T-helper 2 cell (primary cell): ENCODE results near the gene PALD1.

ENCODE experiments used
- DNase-seq, 5 experiments: peaks; one replicate each; pipeline versions ENCODE4 v3.0.0 to v3.0.0-alpha.2; 2012 to 2022

The PALD1 gene

GRCh38 chr10:70558871-70559810 lies 80.6 kb downstream of the PALD1 start:
- DNase-seq = peak in 4 of 5 experiments; percentile 26 to 62 (median 50)

- no peak for DNase-seq
Measured at GRCh38 chr10:70559861-70560260, 81.3 kb downstream of the PALD1 start.

DNA sequence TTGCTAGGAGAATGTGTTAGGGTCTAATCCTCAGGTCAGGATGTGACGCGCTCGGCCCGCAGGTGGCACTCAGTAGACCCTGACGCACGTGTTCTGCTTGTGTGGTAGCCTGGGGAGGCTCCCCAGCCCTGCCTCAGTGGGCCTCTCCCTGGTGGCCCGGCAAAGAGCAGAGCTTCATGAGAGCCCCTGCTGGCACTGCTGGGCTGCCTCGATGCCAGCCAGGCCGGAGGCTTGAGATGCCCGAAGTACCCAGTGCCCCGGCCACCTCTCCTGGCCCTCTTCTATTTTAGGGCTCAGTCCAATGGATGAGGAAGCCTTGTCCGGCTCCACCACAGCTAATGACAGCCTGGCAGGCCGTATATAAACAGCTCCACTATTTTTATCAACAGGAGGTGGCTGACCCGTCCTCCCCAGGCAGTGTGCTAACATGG lies 82.0 kb downstream of the PALD1 start:
- no peak for DNase-seq

GRCh38 chr10:70561070-70561469 lies 82.5 kb downstream of the PALD1 start:
- no peak for DNase-seq

DNA sequence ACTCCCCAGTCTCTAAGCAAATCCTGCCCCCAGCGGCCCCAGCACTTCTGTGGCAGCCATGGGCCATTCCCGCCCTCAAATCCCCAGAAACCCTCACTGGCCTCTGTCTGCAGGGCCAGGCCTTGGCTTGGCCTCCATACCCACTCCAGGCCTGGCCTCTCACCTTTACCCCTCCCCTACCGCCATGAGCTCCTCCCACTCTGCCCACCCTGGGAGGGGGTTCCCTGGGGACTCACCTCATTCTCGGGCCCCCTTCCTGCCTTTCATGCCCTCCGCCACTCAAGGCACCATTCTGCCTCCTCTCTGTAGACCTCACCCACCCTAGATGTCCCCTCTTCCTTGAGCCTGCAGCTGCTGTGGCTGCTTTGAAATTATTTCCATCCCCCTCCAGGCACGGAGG lies 83.0 kb downstream of the PALD1 start:
- DNase-seq = no peak

- DNase-seq = no peak
Measured at GRCh38 chr10:70562036-70562755, 83.6 kb downstream of the PALD1 start.

DNA sequence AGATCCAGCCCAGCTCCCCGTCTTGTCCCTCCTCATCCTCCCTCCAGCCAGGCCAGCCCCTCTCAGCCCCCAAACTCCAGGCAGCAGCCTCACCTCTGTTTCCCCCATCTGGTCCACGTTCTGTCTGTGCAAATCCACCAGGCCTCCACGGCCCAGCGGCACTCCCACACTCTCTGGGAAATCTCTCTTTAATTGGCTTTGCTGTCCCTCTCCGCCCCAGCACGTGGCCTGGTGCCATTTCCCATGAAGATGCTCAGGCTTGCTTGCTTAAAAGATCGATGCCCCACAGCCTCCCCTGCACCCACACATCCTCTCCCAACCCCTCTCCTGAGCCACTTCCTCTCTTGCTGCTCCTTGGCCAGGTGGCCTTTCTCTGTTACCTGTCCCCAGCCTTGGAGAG lies 84.7 kb downstream of the PALD1 start:
- no peak for DNase-seq

DNA sequence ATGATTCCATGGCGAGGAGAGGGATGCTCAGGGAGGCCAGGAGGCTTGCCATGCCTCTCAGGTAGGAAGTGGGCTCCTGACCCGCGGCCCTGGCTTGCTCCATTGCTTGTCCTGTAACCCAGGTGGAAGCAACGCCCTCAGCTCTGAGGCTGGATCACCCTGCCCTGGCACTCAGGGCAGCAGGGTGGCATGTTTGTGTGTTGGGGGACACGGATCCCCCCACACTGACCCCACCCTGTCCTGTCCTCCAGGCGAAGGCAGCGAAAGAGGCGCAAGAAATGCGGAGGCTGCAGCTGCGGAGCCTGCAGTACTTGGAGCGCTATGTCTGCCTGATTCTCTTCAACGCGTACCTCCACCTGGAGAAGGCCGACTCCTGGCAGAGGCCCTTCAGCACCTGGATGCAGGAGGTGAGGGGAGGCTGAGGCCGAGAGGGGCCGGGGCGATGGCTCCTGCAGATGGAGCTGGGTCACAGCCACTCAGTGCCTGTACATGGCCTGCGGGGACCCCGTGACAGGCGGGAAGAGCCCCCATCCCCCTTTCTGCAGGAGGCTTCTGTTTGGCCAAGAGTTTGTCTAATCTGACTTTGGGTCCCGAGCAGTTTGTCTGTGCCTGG lies 85.7 kb downstream of the PALD1 start:
- DNase-seq = no peak

DNA sequence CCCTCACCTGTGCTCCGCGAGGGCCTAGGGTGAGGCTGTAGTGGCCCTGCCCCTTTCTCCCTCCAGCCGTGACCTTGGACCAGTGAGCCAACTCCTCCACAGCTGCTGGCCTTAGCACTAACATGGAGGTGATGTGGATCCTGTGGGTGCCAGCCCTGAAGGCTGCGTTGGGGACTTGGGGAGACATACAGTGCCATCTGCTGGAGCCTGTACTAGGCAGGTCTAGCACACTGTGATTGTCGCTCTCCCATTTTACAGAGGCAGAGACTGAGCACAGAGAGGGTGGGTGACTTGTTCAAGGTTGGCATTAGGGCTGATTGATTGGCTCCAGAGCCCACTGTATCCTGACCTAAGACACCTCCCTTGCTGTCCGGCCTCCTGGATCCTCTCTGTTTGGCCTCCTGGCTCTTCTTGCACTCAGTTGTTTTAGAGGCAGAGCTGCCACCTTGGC lies 86.4 kb downstream of the PALD1 start:
- peak in 1 of 5 experiments; percentile 20 for DNase-seq

DNA sequence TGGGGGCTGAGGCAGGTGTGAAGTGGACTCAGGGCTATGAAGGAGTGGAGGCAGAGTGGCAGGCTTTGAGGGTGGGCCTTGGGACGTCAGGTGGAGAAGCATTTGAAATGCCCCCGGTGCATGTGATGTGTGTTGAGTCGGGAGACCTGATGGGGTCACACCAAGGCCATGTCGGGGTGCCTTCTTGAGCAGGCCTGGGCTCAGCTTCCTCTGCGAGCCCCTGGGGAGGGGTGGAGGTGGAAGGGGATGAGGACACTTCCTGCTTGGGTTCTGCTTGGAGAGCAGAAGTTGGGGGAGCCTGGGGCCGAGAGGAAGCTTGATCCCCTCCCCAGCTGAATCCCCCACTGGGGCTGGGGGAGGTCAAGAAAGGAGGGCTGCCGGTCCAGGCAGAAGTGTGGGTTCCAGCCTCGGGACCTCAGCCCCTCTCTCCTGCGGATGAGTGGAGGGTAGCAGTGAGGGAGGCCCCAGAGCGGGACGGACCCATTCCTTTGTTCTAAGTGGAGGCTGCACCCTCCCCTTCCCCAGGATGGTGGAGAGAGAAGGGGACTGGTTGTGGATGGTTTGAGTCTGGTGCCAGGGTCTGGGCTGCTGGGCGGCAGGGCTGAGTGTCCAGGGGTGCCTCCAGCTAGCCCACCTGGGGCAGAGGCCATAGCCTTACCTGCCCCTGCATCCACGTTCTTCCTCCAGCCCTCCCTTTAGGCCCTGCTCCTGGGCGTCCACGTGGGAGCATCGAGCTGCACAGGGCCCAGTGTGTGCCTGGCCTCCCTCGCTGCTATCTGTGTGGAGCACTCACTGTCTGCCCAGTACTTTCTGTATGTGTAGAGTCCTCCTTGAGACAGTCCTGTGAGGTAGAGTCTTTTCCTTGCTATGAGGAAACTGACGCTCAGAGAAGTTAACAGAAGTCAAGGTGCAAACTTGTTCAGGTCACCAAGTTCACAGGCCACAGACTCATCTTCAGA lies 87.3 kb downstream of the PALD1 start:
- DNase-seq = no peak

DNA sequence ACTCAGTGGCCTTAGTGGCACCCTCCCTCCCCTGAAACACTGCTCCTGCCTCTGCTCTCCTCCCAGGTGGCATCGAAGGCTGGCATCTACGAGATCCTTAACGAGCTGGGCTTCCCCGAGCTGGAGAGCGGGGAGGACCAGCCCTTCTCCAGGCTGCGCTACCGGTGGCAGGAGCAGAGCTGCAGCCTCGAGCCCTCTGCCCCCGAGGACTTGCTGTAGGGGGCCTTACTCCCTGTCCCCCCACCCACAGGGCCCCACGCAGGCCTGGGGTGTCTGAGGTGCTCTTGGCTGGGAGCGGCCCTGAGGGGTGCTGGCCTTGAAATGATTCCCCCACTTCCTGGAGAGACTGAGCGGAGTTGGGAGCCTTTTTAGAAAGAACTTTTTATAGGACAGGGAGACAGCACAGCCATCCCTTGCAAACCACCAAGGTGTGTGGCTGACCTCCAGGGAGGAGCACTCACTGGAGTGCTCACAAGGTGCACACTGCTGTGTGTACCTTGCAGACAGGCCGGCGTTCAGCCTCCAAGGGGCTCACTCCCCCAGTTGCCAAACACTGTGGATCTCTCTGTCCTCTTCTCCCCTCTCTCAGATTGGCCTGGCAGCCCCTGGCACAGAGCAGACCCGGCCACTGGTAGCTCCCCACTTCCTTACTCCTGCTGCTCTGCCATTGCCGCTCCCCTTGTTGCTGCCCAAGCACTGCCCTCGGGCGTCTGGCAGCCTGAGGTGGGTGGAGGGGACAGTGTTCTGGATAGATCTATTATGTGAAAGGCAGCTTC lies 88.1 kb downstream of the PALD1 start:
- no peak for DNase-seq

GRCh38 chr10:70567603-70568002 lies 89.0 kb downstream of the PALD1 start:
- DNase-seq = no peak

- DNase-seq = no peak
Measured at GRCh38 chr10:70568113-70568512, 89.5 kb downstream of the PALD1 start.

DNA sequence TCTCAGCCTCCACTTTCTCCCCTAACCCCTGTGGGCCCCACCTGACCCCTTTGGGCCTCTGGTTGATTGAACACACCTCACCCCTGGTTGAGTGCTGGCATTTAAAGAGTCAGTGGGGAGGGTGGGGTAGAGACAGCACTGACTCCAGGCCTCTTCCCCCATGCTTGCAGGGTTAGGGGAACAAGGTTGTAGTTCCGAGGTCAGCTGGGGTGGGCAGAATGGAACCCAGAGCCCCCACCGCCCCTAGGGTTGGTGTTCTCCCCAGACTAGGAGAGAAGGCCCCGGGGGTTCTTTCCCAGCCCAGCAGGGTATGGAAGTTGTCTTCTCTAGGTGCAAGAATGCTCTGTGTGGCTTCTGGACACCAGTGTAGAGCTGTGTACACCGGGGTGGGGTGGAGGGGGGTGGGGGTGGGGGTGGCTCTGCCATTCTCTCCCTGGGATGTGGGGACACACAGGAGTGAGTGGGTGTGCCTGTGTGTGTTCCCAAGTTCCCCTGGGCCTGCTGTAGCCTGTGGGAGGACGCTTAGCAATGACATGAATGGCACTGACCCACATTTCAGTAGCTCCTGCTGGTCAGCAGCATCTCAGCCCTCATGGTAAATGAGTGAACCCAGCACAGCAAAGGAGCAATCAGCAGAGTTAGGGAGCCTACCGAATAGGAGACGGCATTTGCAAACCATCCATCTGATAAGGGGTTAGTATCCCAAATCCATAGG lies 90.4 kb downstream of the PALD1 start:
- no peak for DNase-seq

- DNase-seq = no peak
Measured at GRCh38 chr10:70571236-70571635, 92.7 kb downstream of the PALD1 start.

DNA sequence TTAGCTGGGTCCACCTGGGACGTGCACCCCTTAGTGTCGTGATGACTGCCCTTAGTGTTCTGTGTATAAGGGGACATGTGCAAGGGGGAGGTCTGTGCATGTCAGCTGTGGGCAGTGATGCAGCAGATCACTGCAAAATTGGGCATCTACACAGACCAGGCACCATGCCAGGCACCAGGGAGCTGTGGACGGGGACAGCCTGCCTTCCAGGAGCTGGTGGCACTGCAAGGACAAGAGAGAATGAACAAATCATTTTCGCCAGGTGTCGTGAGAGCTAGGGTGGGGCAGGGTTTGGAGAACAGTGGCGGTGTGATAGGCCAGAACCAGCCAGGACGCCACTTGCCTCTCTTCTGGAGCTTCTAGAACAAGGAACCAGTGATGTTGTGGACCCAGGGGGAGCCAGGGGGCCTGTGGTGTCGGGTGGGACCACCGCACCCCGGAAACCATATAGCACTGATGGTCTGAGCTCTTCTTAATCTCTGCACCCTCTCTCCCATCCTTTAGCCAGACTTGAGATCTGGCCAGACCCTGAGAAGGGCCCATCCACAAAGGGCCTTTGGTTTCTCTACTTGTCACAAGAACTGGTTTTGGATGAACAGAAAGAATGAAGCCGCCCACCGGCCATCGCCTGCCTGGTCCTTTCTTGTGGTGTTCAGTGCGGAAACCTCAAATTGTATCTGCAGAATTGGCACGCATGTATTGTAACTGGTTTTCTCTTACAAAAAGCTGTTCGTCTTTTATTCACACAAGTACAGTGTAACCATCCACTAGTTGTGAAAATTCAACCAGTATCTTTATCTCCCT lies 93.3 kb downstream of the PALD1 start:
- DNase-seq = no peak

DNA sequence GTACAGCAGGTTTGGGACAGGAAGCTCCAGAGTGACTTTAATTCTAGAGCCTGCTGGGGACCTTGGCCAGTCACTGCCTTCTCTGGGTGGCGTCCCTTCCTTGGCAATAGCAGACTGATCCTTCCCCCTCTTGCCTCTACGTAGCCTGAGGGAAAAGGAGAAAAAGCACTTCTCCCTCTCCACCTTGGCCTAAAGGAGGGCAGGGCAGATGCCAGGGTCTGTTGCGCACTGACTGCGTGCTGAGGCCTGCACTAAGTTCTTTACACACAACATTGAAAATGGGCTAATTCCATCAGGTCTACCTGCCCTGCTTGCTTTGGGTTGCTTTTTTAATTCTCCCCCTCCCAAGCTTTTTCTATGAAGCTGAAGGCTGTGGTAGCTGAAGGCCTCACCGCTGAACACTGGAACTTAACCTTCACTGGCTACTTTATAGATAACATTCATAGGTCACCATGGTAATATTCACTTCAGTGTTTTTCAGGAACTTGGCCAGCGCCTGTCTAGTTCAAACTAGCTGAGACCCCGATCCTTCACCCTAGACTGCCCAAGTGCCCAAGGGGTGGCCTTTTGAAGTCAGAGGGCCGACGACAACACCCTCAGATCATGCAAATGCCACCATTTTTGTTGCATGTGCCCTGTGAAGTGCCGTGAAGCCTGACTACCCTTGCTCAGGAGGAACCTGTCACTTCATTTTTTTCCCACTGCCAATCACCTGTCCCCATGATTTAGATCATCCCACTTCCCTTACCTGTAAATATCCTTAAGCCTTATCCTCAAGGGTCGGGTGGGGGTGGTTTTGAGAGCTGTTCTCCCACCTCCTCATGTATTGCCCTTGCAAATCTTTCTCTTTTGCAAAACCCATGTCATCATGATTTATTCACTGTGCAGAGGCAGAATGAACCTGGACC lies 95.3 kb downstream of the PALD1 start:
- DNase-seq = no peak

DNA sequence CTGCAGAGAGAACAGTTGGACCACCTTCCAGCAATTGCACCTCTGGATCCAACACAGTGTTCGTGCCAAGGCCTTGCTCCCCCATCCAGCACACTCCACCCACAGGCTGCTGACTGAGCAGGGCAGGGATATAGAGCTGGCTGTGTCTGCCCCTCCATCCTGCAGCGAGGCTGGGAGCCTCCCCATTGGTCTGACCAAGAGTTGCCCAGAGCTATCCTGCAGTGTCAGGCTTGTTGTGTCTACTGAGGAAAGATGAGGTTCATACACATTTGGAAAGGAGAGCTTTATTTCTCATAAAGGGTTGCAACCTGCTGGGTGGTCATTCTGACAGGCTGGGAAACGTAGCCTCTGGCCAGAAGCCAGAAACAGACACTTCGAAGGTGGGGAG lies 96.9 kb downstream of the PALD1 start:
- no peak for DNase-seq
